GM12892 (cell line): Measurements from ENCODE around the gene SDCCAG8.
A peak's percentile ranks its signal among the peaks of the same experiment; 100 is the strongest.

Source experiments
- DNase-seq: peaks from one replicate; pipeline ENCODE4 v3.0.0; 2011; ENCODE audit not compliant: insufficient read length
- FAIRE-seq: peaks from 2 replicates; lab custom pipeline; 2011; peaks lifted over from hg19 to GRCh38; lab: Jason Lieb, UNC
- POLR2A ChIP-seq: IDR thresholded peaks from 2 replicates; pipeline ENCODE4 v1.6.1; 2011; ENCODE audit warnings: low read depth, low read length, control low read depth
- POLR2AphosphoS5 ChIP-seq: IDR thresholded peaks from 2 replicates; pipeline ENCODE4 v1.6.1; 2011; ENCODE audit warnings: low read depth, low read length, control low read depth
- TAF1 ChIP-seq: IDR thresholded peaks from 2 replicates; pipeline ENCODE4 v1.6.1; 2011; ENCODE audit warnings: low read depth, mild to moderate bottlenecking, control low read depth, low read length, borderline replicate concordance

The SDCCAG8 gene

DNA sequence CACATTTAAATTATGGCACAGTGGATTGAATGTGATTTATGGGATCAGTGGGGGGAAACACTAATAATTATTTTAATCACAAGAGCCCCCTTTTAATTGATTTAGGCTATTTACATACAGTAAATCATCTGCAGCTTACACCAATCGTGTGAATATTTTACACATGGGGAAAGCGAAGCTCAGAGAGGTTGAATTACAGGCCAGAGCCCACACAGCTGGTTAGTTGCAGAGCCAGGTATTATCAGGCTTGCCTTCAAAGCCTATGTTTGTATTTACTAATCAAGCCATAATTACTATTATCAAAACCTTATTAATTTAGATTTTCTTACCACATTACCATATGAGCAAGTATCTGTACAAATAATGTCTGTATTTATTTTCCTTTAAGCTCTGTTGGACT lies 749 bp downstream of the SDCCAG8 start:
- DNase-seq (no peak), FAIRE-seq (no peak)
- TF ChIP-seq POLR2AphosphoS5, result no peak
- no peak for TF ChIP-seq TAF1
- TF ChIP-seq POLR2A, result no peak

DNA sequence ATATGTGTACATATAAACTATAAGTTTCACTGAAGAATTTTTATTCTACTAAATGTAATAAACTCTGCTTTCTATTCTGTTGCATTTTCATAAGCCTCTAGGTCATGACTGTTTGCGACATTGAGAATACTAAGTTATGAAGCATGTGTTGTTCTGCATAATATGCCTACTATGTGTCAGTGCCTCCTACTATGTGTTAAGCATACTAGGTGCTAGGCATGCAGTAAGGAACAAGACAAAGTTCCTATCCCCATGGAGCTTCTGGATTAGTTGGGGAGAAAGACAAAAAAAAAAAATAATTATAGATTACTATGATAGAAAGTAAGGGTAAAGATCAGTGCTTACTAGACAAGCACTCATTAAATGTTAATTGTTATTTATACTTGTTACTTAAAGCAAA lies 1.3 kb downstream of the SDCCAG8 start:
- no peak for FAIRE-seq
- no peak for DNase-seq
- TF ChIP-seq TAF1, result no peak
- no peak for TF ChIP-seq POLR2AphosphoS5
- no peak for TF ChIP-seq POLR2A

- FAIRE-seq (no peak), DNase-seq (no peak)
- TF ChIP-seq POLR2A (no peak), POLR2AphosphoS5 (no peak), TAF1 (no peak)
Measured at GRCh38 chr1:243258731-243259130, 2.9 kb downstream of the SDCCAG8 start.

- TF ChIP-seq POLR2AphosphoS5, result no peak
- no peak for TF ChIP-seq POLR2A
- FAIRE-seq (no peak), DNase-seq (no peak)
Measured at GRCh38 chr1:243260221-243260880, 4.5 kb downstream of the SDCCAG8 start.

DNA sequence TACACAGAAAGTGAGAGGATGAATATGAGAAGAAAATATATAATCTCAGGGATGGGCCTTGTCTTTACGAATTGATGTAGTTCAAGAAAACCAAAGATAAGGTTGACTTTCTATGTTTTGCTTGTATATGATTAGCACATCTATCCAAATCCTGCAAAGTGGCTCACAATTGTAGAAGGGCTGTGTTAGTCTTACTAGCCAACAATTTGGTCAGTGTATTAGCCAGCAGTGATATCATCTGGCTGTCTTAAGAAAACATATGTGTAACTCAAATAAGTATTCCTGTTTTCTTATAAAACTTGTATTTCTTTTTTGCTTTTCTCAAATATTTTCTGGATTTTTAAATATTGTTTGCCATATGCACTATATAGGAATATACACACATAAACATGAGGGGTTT lies 5.5 kb downstream of the SDCCAG8 start:
- no peak for TF ChIP-seq TAF1
- TF ChIP-seq POLR2AphosphoS5, result no peak
- no peak for TF ChIP-seq POLR2A
- FAIRE-seq, result no peak

GRCh38 chr1:243264717-243265116 lies 8.9 kb downstream of the SDCCAG8 start:
- TF ChIP-seq TAF1 (no peak), POLR2A (no peak), POLR2AphosphoS5 (no peak)
- DNase-seq, result no peak
- peak; percentile 5 for FAIRE-seq

More for the DNA sequence above, 5.5 kb downstream of the SDCCAG8 start:
- no peak for DNase-seq

DNA sequence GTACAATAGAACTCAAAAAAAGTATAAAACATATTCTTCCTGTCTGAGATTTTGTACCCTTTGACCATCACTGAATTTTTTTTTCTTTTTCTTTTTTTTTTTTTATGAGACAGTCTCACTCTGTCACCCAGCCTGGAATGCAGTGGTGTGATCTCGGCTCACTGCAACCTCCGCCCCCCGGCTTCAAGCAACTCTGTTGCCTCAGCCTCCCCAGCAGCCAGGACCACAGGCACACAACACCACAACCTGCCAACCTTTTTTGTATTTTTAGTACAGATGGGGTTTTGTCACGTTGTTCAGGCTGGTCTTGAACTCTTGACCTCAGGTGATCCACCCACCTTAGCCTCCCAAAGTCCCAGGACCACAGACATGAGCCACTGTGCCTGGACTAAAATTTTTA lies 10.4 kb downstream of the SDCCAG8 start:
- DNase-seq, result no peak
- TF ChIP-seq POLR2A (no peak), TAF1 (no peak), POLR2AphosphoS5 (no peak)
- FAIRE-seq, result no peak

- TF ChIP-seq TAF1 (no peak), POLR2A (no peak), POLR2AphosphoS5 (no peak)
- DNase-seq (no peak), FAIRE-seq (peak; percentile 79)
Measured at GRCh38 chr1:243267471-243267880, 11.6 kb downstream of the SDCCAG8 start.

DNA sequence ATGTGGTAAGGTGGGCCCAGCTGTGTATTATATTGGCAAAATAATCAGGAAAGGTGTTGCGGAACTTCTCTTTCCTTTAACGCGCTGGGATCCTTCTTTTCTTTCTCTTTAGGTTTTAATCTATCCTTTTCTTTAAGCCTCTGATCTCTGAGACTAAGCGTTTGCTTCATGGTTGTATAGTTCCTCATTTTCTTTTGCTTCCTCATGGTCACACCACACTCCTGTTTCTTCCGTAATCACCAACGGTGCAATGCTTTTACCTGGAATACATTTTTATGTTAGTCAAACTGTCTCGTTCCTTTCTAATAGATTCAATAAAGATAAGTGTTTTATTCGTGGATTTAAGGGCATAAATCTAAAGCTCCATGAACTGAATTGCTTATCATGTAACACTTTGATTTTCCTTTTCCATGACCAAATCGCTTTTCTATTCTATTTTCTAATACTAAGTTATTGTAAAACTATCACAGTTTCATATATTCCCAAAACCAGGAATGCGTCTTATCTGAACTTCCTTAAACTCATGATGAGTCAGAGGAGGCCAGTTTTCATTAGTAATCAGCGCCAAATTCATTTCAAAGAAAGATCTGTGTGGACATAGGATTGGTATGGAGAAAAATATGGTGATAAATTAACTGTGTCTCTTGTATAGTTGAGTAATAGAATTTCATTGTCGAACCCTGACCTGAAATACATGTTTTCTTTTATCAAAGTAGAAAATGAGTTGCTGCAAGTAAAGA lies 12.2 kb downstream of the SDCCAG8 start:
- TF ChIP-seq POLR2AphosphoS5, result no peak
- no peak for TF ChIP-seq TAF1
- TF ChIP-seq POLR2A, result no peak
- DNase-seq (no peak), FAIRE-seq (peak; percentile 21)

DNA sequence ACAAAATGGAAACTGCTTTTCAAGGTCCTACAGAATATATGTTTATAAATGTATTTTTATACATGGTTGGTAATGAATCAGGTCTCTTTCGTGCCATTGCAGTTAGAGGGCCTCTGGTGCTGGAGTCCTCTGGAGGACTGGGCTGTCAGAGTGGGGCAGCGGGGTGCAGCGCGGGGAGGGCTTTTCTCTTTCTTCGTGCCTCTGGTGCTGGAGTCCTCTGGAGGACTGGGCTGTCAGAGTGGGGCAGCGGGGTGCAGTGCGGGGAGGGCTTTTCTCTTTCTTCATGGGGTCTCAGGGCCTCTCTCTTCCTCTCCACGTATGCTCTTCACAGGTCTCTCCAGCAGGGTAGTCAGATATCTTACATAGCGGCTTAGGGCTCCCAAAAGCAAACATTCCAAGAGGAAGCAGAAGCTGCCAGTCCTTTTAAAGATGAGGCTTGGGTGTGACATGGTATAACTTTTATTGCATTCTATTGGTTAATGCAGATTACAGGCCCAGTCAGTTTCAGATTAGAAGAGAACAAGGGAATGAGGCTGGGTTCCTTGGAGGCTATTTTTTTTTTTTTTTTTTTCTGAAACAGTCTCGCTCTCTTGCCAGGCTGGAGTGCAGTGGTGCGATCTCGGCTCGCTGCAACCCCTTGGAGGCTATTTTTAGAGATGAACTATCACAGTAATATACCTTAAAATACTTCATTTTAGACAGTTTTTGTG lies 13.1 kb downstream of the SDCCAG8 start:
- DNase-seq (no peak), FAIRE-seq (no peak)
- TF ChIP-seq POLR2A (no peak), TAF1 (no peak), POLR2AphosphoS5 (no peak)

DNA sequence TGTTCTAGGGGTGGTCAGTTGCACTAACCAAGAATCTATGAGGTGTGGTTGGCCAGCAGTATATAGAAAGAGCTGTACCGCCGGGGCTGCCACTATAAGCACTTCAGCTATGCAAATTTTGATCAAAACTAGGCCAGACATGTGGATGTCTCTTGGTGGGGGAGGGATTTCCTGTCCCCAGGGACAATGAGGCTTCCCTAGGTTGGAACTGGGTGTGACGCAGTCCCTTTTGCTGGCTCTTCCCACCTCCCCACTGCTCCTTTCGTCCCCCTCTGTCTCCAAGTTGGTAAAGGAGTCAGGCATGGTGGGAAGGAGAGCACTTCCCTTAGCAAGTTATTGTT lies 13.6 kb downstream of the SDCCAG8 start:
- FAIRE-seq (no peak), DNase-seq (no peak)
- TF ChIP-seq POLR2AphosphoS5, result no peak
- no peak for TF ChIP-seq POLR2A
- TF ChIP-seq TAF1, result no peak

DNA sequence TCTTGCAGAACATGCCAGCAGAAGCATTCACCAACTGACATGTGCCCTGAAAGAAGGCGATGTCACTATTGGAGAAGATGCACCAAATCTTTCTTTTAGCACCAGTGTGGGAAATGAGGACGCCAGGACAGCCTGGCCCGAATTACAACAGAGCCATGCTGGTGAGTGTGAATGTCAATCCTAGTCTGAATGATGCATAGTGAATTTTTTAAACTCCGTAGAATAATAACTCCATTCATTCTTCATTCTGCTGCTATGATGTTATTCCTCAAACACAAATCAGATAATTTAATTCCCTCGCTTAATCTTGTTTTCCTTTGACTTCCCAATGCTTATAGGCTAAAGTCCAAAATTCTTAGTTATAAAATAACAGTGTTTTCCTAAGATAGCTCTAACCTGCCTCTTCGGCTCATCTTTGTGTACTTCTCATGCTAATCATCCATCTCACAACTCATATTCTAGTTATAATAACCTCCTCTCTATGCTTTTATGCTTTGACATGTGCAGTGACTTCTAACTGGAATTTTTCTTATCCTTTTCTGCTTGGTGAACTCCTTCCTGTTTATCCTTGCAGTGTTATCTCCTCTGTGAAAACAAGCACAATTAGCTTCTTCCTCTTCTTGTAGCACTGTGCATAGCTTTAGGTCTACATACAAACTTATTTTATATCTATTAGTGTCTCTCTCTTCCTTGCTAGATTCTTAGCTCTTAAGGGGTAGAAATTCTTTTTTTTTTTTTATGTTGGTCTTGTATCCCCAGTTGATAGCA lies 14.4 kb downstream of the SDCCAG8 start:
- TF ChIP-seq POLR2A (no peak), POLR2AphosphoS5 (no peak), TAF1 (no peak)
- no peak for FAIRE-seq
- DNase-seq, result no peak
